WTC11 (cell line): Measurements from ENCODE around the gene SCGB1C1. TPM values are rescaled to one million over a fixed set of nuclear protein-coding genes. Genes with fewer than 3 reads are reported as not detected.
A peak's percentile ranks its signal among the peaks of the same experiment; 100 is the strongest.

Experiments
- ATAC-seq: fragments of 200-7000 bp; cut with Tn5 transposase; 2 replicates; pipeline ENCODE4 v1.10.0; 2021; ENCODE audit warnings: mild to moderate bottlenecking, moderate library complexity
- CTCF ChIA-PET: fragments of 300-600 bp; sonication (Branson Sonifier 250); formaldehyde crosslinking; loops from one replicate; lab custom pipeline; 2021; ENCODE audit warnings: antibody characterized with exemption; lab: Charles Lee
- POLR2A ChIA-PET: fragments of 350-600 bp; sonication (Branson Sonifier 250); formaldehyde crosslinking; loops from one replicate; lab custom pipeline; 2021; ENCODE audit warnings: antibody characterized with exemption; lab: Charles Lee
- DNase-seq: peaks from one replicate; pipeline ENCODE4 v3.0.0; 2021; ENCODE audit warnings: low spot score
- H3K27ac Mint-ChIP-seq: 2 replicates; pipeline ENCODE4 v1.8.0; 2021; ENCODE audit warnings: mixed read lengths
- H3K27me3 Mint-ChIP-seq: 2 replicates; pipeline ENCODE4 v1.8.0; 2021; ENCODE audit warnings: low read depth, mild to moderate bottlenecking, moderate library complexity, mixed read lengths
- H3K36me3 Mint-ChIP-seq: 2 replicates; pipeline ENCODE4 v1.8.0; 2021; ENCODE audit warnings: mixed read lengths
- H3K4me1 Mint-ChIP-seq: 2 replicates; pipeline ENCODE4 v1.8.0; 2022; ENCODE audit warnings: mixed read lengths
- H3K4me3 Mint-ChIP-seq: 2 replicates; pipeline ENCODE4 v1.8.0; 2021; ENCODE audit warnings: mild to moderate bottlenecking, moderate library complexity, mixed read lengths
- H3K9me3 Mint-ChIP-seq: 2 replicates; pipeline ENCODE4 v1.8.0; 2021; ENCODE audit warnings: mixed read lengths
- ATF1 ChIP-seq: sonication (generic); formaldehyde crosslinking; IDR thresholded peaks from 2 replicates; pipeline ENCODE4 v1.8.1; 2023; ENCODE audit warnings: mild to moderate bottlenecking, moderate library complexity, missing genetic modification reagents
- CBFB ChIP-seq: sonication (generic); formaldehyde crosslinking; IDR thresholded peaks from 2 replicates; pipeline ENCODE4 v1.8.1; 2022; ENCODE audit warnings: mild to moderate bottlenecking, low read depth, missing genetic modification reagents
- ETV6 ChIP-seq: sonication (generic); formaldehyde crosslinking; IDR thresholded peaks from 2 replicates; pipeline ENCODE4 v1.8.1; 2022; ENCODE audit warnings: mild to moderate bottlenecking, missing genetic modification reagents
- GTF2I ChIP-seq: fragments of 250-450 bp; sonication (Bioruptor Pico); conservative IDR thresholded peaks from 2 replicates; pipeline ENCODE4 v1.4.0; 2021; ENCODE audit warnings: mild to moderate bottlenecking
- MXD4 ChIP-seq: fragments of 250-450 bp; sonication (Bioruptor Pico); IDR thresholded peaks from 2 replicates; pipeline ENCODE4 v1.8.0; 2021; ENCODE audit warnings: mild to moderate bottlenecking, moderate library complexity, borderline replicate concordance
- NFYB ChIP-seq: sonication (generic); formaldehyde crosslinking; conservative IDR thresholded peaks from 2 replicates; pipeline ENCODE4 v1.8.0; 2022; ENCODE audit warnings: low read depth, missing genetic modification reagents
- NR3C1 ChIP-seq: sonication (generic); formaldehyde crosslinking; conservative IDR thresholded peaks from 2 replicates; pipeline ENCODE4 v1.8.1; 2023; ENCODE audit warnings: low read depth, mild to moderate bottlenecking, missing genetic modification reagents
- RORB ChIP-seq: fragments of 250-450 bp; sonication (Bioruptor Pico); IDR thresholded peaks from 2 replicates; pipeline ENCODE4 v1.9.0; 2021; ENCODE audit warnings: mild to moderate bottlenecking
- SMAD4 ChIP-seq: sonication (generic); formaldehyde crosslinking; IDR thresholded peaks from 2 replicates; pipeline ENCODE4 v1.8.0; 2022; ENCODE audit warnings: mild to moderate bottlenecking, missing genetic modification reagents
- SOX15 ChIP-seq: fragments of 250-450 bp; sonication (Bioruptor Pico); IDR thresholded peaks from 2 replicates; pipeline ENCODE4 v1.9.0; 2021; ENCODE audit warnings: mild to moderate bottlenecking
- TEAD1 ChIP-seq: sonication (generic); formaldehyde crosslinking; IDR thresholded peaks from 2 replicates; pipeline ENCODE4 v1.8.0; 2022; ENCODE audit warnings: mild to moderate bottlenecking, missing genetic modification reagents
- ZNF138 ChIP-seq: sonication (generic); formaldehyde crosslinking; conservative IDR thresholded peaks from 2 replicates; pipeline ENCODE4 v1.8.1; 2022; ENCODE audit warnings: mild to moderate bottlenecking, moderate library complexity, missing genetic modification reagents
- ZNF317 ChIP-seq: sonication (generic); formaldehyde crosslinking; IDR thresholded peaks from 2 replicates; pipeline ENCODE4 v1.8.1; 2023; ENCODE audit warnings: low read depth, mild to moderate bottlenecking, moderate library complexity, missing genetic modification reagents, borderline replicate concordance
- ZNF396 ChIP-seq: fragments of 250-450 bp; sonication (Bioruptor Pico); IDR thresholded peaks from 2 replicates; pipeline ENCODE4 v1.8.0; 2021; ENCODE audit warnings: mild to moderate bottlenecking, moderate library complexity, borderline replicate concordance
- ZNF416 ChIP-seq: fragments of 250-450 bp; sonication (Bioruptor Pico); IDR thresholded peaks from 2 replicates; pipeline ENCODE4 v1.9.0; 2021; ENCODE audit warnings: mild to moderate bottlenecking, inconsistent platforms
- ZNF423 ChIP-seq: fragments of 250-450 bp; sonication (Bioruptor Pico); IDR thresholded peaks from 2 replicates; pipeline ENCODE4 v2.1.2; 2022; ENCODE audit warnings: mild to moderate bottlenecking, moderate library complexity
- total RNA-seq: library from RNA; stranded (reverse); gene quantifications from 3 replicates; pipeline ENCODE4 v1.2.3, GENCODE V29; 2021
- TF ChIP-seq, protein P1 (sequence below): sonication (generic); formaldehyde crosslinking; IDR thresholded peaks from 2 replicates; pipeline ENCODE4 v1.8.0; 2022; ENCODE audit warnings: mild to moderate bottlenecking, missing genetic modification reagents
- TF ChIP-seq, protein P2 (sequence below): fragments of 250-450 bp; sonication (Bioruptor Pico); IDR thresholded peaks from 2 replicates; pipeline ENCODE4 v1.8.0; 2021; ENCODE audit warnings: mild to moderate bottlenecking
- TF ChIP-seq, protein P3 (sequence below): sonication (generic); formaldehyde crosslinking; IDR thresholded peaks from 2 replicates; pipeline ENCODE4 v1.8.0; 2023; ENCODE audit warnings: mild to moderate bottlenecking, missing genetic modification reagents
- TF ChIP-seq, protein P4 (sequence below): sonication (generic); formaldehyde crosslinking; IDR thresholded peaks from 2 replicates; pipeline ENCODE4 v1.8.1; 2022; ENCODE audit warnings: mild to moderate bottlenecking, missing genetic modification reagents, moderate library complexity, borderline replicate concordance
- TF ChIP-seq, protein P5 (sequence below): sonication (generic); formaldehyde crosslinking; IDR thresholded peaks from 2 replicates; pipeline ENCODE4 v1.8.0; 2023; ENCODE audit warnings: missing genetic modification reagents
- TF ChIP-seq, protein P6 (sequence below): sonication (generic); formaldehyde crosslinking; IDR thresholded peaks from 2 replicates; pipeline ENCODE4 v1.8.1; 2023; ENCODE audit warnings: mild to moderate bottlenecking, missing genetic modification reagents, moderate library complexity

Gene SCGB1C1
- total RNA-seq, 1 experiment from 2014 or later, result not detected

DNA sequence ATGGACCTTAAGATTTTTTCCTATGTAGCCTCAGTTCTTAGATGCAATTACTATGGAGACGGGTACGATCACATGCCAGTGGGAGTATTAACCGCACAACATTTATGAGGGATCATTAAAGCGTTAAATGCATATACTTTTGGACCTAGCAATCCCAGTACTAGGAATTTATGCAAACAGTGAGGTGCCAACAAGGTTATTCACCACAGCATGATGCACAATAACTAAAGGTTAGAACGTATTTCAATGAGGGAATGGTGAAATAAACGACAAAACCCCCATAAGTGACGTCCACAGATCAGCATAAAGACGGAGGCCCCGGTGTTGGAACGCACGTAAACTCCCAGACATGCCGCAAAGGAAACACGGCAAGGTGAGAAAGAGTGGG is 42.7 kb downstream of the SCGB1C1 start:
- Mint-ChIP-seq H3K9me3 (no peaks in the 10 kb centered on the region), H3K4me1 (peaks cover 15% of the 10 kb centered on the region), H3K4me3 (peak overlapping the region; percentile 90)
- ATAC-seq, result no peak
- POLR2A ChIA-PET, result no interaction called here
- no peak for DNase-seq
- no peak for TF ChIP-seq GTF2I (CRISPR knock-in tag)
- TF ChIP-seq, protein P1, sequence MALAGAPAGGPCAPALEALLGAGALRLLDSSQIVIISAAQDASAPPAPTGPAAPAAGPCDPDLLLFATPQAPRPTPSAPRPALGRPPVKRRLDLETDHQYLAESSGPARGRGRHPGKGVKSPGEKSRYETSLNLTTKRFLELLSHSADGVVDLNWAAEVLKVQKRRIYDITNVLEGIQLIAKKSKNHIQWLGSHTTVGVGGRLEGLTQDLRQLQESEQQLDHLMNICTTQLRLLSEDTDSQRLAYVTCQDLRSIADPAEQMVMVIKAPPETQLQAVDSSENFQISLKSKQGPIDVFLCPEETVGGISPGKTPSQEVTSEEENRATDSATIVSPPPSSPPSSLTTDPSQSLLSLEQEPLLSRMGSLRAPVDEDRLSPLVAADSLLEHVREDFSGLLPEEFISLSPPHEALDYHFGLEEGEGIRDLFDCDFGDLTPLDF (CRISPR knock-in tag), result peak; percentile 59; the same call in 1 of the 2 replicates
- TF ChIP-seq, all 79 proteins: peak for 1
- H3K36me3 Mint-ChIP-seq, result peaks cover 9% of the 10 kb centered on the region
- CTCF ChIA-PET, result interaction anchor here (1.1 to 2.6 kb wide), 2 partner anchors 15 to 36 kb away, joined by 3 to 12 read pairs; no protein-coding TSS in a partner anchor
- no peaks in the 10 kb centered on the region for H3K27me3 Mint-ChIP-seq
- H3K27ac Mint-ChIP-seq, result 0 out of 2 replicates have a peak overlapping the region, but pooled peaks have one; percentile 57

DNA sequence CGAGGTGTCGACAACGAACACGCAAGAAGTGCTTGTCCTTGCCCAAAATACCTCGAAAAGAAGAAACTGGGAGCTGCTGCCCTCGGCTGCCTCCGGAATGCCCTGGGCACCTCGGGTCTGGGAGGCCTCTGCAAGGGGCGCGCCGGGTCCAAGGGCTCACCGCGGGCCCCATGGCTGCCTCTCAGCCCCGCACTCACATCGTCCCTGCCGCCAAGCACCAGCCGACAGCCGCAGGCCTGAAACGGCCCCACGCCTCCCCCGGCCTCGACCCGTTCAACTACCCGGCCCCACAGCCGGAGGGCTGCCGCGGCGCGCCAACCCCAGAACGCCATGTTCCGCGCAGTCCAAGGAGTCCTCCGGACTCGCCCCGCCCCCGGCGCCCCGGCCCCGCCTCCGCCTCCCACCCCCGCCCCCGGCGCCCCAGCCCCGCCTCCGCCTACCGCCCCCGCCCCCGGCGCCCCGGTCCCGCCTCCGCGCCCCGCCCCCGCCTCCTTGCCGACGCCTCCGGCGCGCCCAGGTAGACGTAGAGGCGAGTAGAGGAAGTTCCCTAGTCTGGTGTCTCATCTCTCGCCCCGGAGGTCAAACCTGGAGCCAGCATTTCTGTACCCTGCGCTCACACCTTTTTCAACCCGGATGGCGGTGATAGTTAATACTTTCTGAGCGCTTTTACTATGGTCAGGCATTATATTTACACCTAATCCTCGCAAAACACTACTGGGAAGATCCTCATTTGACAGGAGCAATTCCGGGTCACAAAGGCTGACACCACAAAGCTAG is 43.3 kb downstream of the SCGB1C1 start, which contains the start of gene SIRT3:
SIRT3 (minus strand) TSS at position 346 of the 777 bp plus-strand sequence; CDS start at position 332, 14 bp downstream.
- Mint-ChIP-seq H3K9me3 (no peaks in the 10 kb centered on the region), H3K27ac (peak within 1 kb of the TSS; percentile 100), H3K4me3 (peak within 1 kb of the TSS; percentile 96), H3K4me1 (peaks cover 15% of the 10 kb centered on the region), H3K36me3 (peaks cover 11% of the 10 kb centered on the region), H3K27me3 (no peaks in the 10 kb centered on the region)
- ATAC-seq (peak; percentile 92), DNase-seq (peak; percentile 81)
- CTCF ChIA-PET, result interaction anchor here (2.6 kb wide), 1 partner anchor 14 kb away, joined by 12 read pairs; no protein-coding TSS in a partner anchor
- POLR2A ChIA-PET, result no interaction called here
- TF ChIP-seq CBFB (CRISPR knock-in tag), result no peak
- no peak for TF ChIP-seq SMAD4 (CRISPR knock-in tag)
- TF ChIP-seq, protein P1 (CRISPR knock-in tag), result no peak
- TF ChIP-seq, protein P2, sequence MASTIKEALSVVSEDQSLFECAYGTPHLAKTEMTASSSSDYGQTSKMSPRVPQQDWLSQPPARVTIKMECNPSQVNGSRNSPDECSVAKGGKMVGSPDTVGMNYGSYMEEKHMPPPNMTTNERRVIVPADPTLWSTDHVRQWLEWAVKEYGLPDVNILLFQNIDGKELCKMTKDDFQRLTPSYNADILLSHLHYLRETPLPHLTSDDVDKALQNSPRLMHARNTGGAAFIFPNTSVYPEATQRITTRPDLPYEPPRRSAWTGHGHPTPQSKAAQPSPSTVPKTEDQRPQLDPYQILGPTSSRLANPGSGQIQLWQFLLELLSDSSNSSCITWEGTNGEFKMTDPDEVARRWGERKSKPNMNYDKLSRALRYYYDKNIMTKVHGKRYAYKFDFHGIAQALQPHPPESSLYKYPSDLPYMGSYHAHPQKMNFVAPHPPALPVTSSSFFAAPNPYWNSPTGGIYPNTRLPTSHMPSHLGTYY, result no peak
- TF ChIP-seq, protein P3, sequence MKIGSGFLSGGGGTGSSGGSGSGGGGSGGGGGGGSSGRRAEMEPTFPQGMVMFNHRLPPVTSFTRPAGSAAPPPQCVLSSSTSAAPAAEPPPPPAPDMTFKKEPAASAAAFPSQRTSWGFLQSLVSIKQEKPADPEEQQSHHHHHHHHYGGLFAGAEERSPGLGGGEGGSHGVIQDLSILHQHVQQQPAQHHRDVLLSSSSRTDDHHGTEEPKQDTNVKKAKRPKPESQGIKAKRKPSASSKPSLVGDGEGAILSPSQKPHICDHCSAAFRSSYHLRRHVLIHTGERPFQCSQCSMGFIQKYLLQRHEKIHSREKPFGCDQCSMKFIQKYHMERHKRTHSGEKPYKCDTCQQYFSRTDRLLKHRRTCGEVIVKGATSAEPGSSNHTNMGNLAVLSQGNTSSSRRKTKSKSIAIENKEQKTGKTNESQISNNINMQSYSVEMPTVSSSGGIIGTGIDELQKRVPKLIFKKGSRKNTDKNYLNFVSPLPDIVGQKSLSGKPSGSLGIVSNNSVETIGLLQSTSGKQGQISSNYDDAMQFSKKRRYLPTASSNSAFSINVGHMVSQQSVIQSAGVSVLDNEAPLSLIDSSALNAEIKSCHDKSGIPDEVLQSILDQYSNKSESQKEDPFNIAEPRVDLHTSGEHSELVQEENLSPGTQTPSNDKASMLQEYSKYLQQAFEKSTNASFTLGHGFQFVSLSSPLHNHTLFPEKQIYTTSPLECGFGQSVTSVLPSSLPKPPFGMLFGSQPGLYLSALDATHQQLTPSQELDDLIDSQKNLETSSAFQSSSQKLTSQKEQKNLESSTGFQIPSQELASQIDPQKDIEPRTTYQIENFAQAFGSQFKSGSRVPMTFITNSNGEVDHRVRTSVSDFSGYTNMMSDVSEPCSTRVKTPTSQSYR, result no peak
- no peak for TF ChIP-seq SOX15
- TF ChIP-seq, protein P4, sequence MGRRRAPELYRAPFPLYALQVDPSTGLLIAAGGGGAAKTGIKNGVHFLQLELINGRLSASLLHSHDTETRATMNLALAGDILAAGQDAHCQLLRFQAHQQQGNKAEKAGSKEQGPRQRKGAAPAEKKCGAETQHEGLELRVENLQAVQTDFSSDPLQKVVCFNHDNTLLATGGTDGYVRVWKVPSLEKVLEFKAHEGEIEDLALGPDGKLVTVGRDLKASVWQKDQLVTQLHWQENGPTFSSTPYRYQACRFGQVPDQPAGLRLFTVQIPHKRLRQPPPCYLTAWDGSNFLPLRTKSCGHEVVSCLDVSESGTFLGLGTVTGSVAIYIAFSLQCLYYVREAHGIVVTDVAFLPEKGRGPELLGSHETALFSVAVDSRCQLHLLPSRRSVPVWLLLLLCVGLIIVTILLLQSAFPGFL (CRISPR knock-in tag), result no peak
- TF ChIP-seq ZNF138 (CRISPR knock-in tag), result no peak
- TF ChIP-seq ZNF423, result no peak
- TF ChIP-seq, protein P5, sequence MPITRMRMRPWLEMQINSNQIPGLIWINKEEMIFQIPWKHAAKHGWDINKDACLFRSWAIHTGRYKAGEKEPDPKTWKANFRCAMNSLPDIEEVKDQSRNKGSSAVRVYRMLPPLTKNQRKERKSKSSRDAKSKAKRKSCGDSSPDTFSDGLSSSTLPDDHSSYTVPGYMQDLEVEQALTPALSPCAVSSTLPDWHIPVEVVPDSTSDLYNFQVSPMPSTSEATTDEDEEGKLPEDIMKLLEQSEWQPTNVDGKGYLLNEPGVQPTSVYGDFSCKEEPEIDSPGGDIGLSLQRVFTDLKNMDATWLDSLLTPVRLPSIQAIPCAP (CRISPR knock-in tag), result no peak
- TF ChIP-seq ZNF396 (CRISPR knock-in tag), result no peak
- TF ChIP-seq RORB, result no peak
- no peak for TF ChIP-seq TEAD1 (CRISPR knock-in tag)
- no peak for TF ChIP-seq NR3C1
- no peak for TF ChIP-seq ATF1 (CRISPR knock-in tag)
- TF ChIP-seq ETV6 (CRISPR knock-in tag), result 0 out of 2 replicates have a peak, but pooled peaks have one; percentile 19
- TF ChIP-seq, protein P6, sequence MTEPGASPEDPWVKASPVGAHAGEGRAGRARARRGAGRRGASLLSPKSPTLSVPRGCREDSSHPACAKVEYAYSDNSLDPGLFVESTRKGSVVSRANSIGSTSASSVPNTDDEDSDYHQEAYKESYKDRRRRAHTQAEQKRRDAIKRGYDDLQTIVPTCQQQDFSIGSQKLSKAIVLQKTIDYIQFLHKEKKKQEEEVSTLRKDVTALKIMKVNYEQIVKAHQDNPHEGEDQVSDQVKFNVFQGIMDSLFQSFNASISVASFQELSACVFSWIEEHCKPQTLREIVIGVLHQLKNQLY (CRISPR knock-in tag), result no peak
- no peak for TF ChIP-seq ZNF317 (CRISPR knock-in tag)
- no peak for TF ChIP-seq ZNF416 (CRISPR knock-in tag)
- no peak for TF ChIP-seq MXD4
- TF ChIP-seq NFYB (CRISPR knock-in tag), result no peak
